Lung (tissue), 12 donors: ENCODE results near the gene CCDC175. TPM values are rescaled to one million over a fixed set of nuclear protein-coding genes. Genes with fewer than 3 reads are reported as not detected.

Source experiments
- ATAC-seq: fragments of 200-7000 bp; cut with Tn5 transposase; one replicate; pipeline ENCODE4 v1.9.1; 2020; ENCODE audit warnings: moderate number of reproducible peaks; ENCODE audit not compliant: insufficient read depth, low FRiP score
- DNase-seq, 3 donors: peaks; one replicate each; pipeline ENCODE4 v3.0.0-alpha.2; 2013 to 2017
- H3K27ac ChIP-seq, 2 donors: one replicate each; pipeline ENCODE4 v1.5.1; 2013; ENCODE audit warnings: mild to moderate bottlenecking in 2 of 2, moderate library complexity in 2 of 2, control low read depth in 1 of 2, inconsistent platforms in 1 of 2, low read depth in 1 of 2, low read length in 1 of 2
- H3K27me3 ChIP-seq, 3 donors: one replicate each; pipeline ENCODE4 v1.5.1; 2013; ENCODE audit warnings: low read length in 2 of 3; ENCODE audit not compliant: control insufficient read depth in 3 of 3, insufficient read depth in 3 of 3
- H3K36me3 ChIP-seq, 4 donors: one replicate each; pipeline ENCODE4 v1.5.1; 2013; ENCODE audit warnings: low read length in 4 of 4, mild to moderate bottlenecking in 1 of 4, moderate library complexity in 1 of 4; ENCODE audit not compliant: control insufficient read depth in 4 of 4, insufficient read depth in 4 of 4
- H3K4me1 ChIP-seq, 5 donors: one replicate each; pipeline ENCODE4 v1.5.1; 2013; ENCODE audit warnings: low read length in 5 of 5, mild to moderate bottlenecking in 2 of 5, moderate library complexity in 1 of 5; ENCODE audit not compliant: control insufficient read depth in 5 of 5, insufficient read depth in 5 of 5
- H3K4me3 ChIP-seq: one replicate; pipeline ENCODE4 v1.5.1; 2013; ENCODE audit warnings: mild to moderate bottlenecking, control low read depth, moderate library complexity
- H3K9ac ChIP-seq, 2 donors: one replicate each; pipeline ENCODE4 v1.5.1; 2013; ENCODE audit warnings: low read length in 2 of 2, control low read depth in 1 of 2; ENCODE audit not compliant: insufficient read depth in 1 of 2
- H3K9me3 ChIP-seq, 4 donors: one replicate each; pipeline ENCODE4 v1.5.1; 2013; ENCODE audit warnings: low read length in 3 of 4, mild to moderate bottlenecking in 1 of 4, moderate library complexity in 1 of 4; ENCODE audit not compliant: control insufficient read depth in 4 of 4, insufficient read depth in 3 of 4
- CTCF ChIP-seq: IDR thresholded peaks from 2 replicates; pipeline ENCODE4 v1.5.1; 2012; ENCODE audit warnings: mild to moderate bottlenecking; ENCODE audit errors: control extremely low read depth, extremely low read depth
- whole genome bisulfite sequencing, 2 donors: extraction: QIAGEN DNeasy Blood & Tissue Kit; methylation state at CpG; one replicate each; pipeline ENCODE4 v1.1.7; 2013; 5-methylcytosine and 5-hydroxymethylcytosine counted together
- polyA plus RNA-seq, 2 donors: library from polyadenylated mRNA; stranded (reverse); fragments of 200-250 nt; gene quantifications; one replicate each; pipeline ENCODE4 v1.2.1, GENCODE V29; 2013
- total RNA-seq, 2 donors: library from RNA; depleted of rRNA in 1 of 2; stranded (reverse); fragments of >200 nt in 1 of 2; gene quantifications; one replicate each; pipeline ENCODE4 v1.2.1, GENCODE V29; 2014 to 2021
- donor health status: control.
- donor health status: control.
- donor health status: Bipolar disorder and iron deficiency.
- donor health status: healthy.
- donor health status: DM: yes; HTN: yes; CAD: no.

CCDC175 gene
- total and polyA plus RNA-seq, 4 donors: 0.06 to 0.94 (median 0.20) TPM

GRCh38 chr14:59465316-59466135, 111.1 kb downstream of the CCDC175 start, which contains the start of gene GPR135:
Gene GPR135 (minus strand): TSS chr14:59465380. CDS start chr14:59465226, 154 bp downstream.
- peaks cover 0 to 8% (median 0%) of the 10 kb centered on the region in 5 donors for H3K4me1 ChIP-seq
- TF ChIP-seq CTCF: no peak
- peak within 1 kb of the TSS; percentile 60 for H3K4me3 ChIP-seq
- peak within 1 kb of the TSS in 1 of 2 donors; percentile 44 for H3K27ac ChIP-seq
- H3K36me3 ChIP-seq: peaks cover 0 to 8% (median 5%) of the 10 kb centered on the region in 4 donors
- H3K9ac ChIP-seq: no peak within 1 kb of the TSS
- WGBS, 2 donors: 19 to 22% methylated on average over 35 to 40 of the region's 40 CpGs
- peaks cover 0 to 3% (median 0%) of the 10 kb centered on the region in 3 donors for H3K27me3 ChIP-seq
- peak; percentile 49 for ATAC-seq
- DNase-seq: peak; percentile 71 to 76 (median 73)
- no peaks in the 10 kb centered on the region for H3K9me3 ChIP-seq

- Histone ChIP-seq H3K27me3 (peaks cover 0 to 3% (median 0%) of the 10 kb centered on the region in 3 donors), H3K36me3 (peaks cover 0 to 7% (median 4%) of the 10 kb centered on the region in 4 donors), H3K9me3 (no peaks in the 10 kb centered on the region), H3K4me1 (peaks cover 0 to 8% (median 0%) of the 10 kb centered on the region in 5 donors), H3K9ac (no peak overlapping the region), H3K27ac (peak overlapping the region in 1 of 2 donors; percentile 44), H3K4me3 (peak overlapping the region; percentile 60)
- ATAC-seq (peak; percentile 82), DNase-seq (peak; percentile 67 to 74 (median 72))
- 0 to 1% methylated on average over 79 to 105 of the region's 105 CpGs for WGBS, 2 donors
- TF ChIP-seq CTCF: no peak
Measured at GRCh38 chr14:59464486-59465315, 111.9 kb downstream of the CCDC175 start.

DNA sequence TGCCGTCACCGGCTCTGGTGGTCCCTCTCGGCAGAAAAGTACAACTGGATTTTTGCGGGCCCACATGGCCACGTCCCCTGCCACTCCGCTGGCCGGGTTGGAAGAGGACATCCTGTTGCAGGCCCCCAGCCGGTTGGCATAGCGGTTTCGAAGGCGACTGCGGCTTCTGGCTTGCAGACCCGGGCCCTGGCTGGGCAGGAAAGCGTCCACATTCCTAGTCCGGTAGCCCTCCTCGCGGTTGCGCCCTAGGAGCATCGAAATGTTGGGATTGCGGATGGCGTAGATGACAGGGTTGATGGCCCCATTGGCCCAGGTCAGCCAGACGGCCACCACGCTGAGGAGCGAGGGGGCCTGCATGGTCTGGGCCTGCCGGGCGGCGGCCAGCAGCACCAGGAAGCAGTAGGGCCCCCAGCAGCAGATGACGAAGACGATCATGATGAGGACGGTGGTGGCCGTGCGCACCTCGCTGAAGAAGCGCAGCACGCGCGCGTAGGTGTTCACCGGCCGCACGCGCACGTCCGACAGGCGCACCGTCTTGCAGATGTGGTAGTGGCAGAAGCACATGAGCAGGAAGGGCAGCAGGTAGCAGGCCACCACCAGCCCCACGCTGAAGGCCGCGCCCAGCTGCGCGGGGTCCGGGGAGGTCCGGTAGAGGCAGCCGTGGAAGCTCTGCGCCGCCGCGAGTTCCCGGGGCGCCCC, 112.7 kb downstream of the CCDC175 start:
- TF ChIP-seq CTCF: no peak
- DNase-seq (no peak), ATAC-seq (no peak)
- no peak overlapping the region for H3K9ac ChIP-seq
- H3K36me3 ChIP-seq: peaks cover 0 to 7% (median 4%) of the 10 kb centered on the region in 4 donors
- WGBS, 2 donors: 36 to 41% methylated on average over 51 to 60 of the region's 60 CpGs
- H3K9me3 ChIP-seq: no peaks in the 10 kb centered on the region
- H3K27me3 ChIP-seq: peaks cover 0 to 3% (median 0%) of the 10 kb centered on the region in 3 donors
- H3K4me1 ChIP-seq: peaks cover 0 to 8% (median 0%) of the 10 kb centered on the region in 5 donors
- H3K4me3 ChIP-seq: peak overlapping the region; percentile 60
- peak overlapping the region in 1 of 2 donors; percentile 13 for H3K27ac ChIP-seq
